WTC11 (cell line): ENCODE results near the gene CYP2F1. TPM values are rescaled to one million over a fixed set of nuclear protein-coding genes. Genes with fewer than 3 reads are reported as not detected.

Experiments
- ATF1 ChIP-seq: sonication (generic); formaldehyde crosslinking; IDR thresholded peaks from 2 replicates; pipeline ENCODE4 v1.8.1; 2023; ENCODE audit warnings: mild to moderate bottlenecking, moderate library complexity, missing genetic modification reagents
- ATF3 ChIP-seq: sonication (generic); formaldehyde crosslinking; conservative IDR thresholded peaks from 2 replicates; pipeline ENCODE4 v1.8.1; 2022; ENCODE audit warnings: mild to moderate bottlenecking, missing genetic modification reagents
- CBFB ChIP-seq: sonication (generic); formaldehyde crosslinking; IDR thresholded peaks from 2 replicates; pipeline ENCODE4 v1.8.1; 2022; ENCODE audit warnings: mild to moderate bottlenecking, low read depth, missing genetic modification reagents
- CREB1 ChIP-seq: sonication (generic); formaldehyde crosslinking; IDR thresholded peaks from 2 replicates; pipeline ENCODE4 v1.8.0; 2023; ENCODE audit warnings: mild to moderate bottlenecking, missing genetic modification reagents
- CTCF ChIP-seq: fragments of 200-600 bp; IDR thresholded peaks from 2 replicates; pipeline ENCODE4 v1.8.0; 2022; ENCODE audit warnings: antibody characterized with exemption
- E2F5 ChIP-seq: sonication (generic); formaldehyde crosslinking; IDR thresholded peaks from 2 replicates; pipeline ENCODE4 v1.8.1; 2022; ENCODE audit warnings: mild to moderate bottlenecking, moderate library complexity, missing genetic modification reagents
- EMX1 ChIP-seq: fragments of 250-450 bp; sonication (Bioruptor Pico); IDR thresholded peaks from 2 replicates; pipeline ENCODE4 v1.8.0; 2021; ENCODE audit warnings: mild to moderate bottlenecking
- ESRRA ChIP-seq: sonication (generic); formaldehyde crosslinking; IDR thresholded peaks from 2 replicates; pipeline ENCODE4 v1.8.1; 2022; ENCODE audit warnings: mild to moderate bottlenecking, missing genetic modification reagents, borderline replicate concordance
- FOXP1 ChIP-seq: sonication (generic); formaldehyde crosslinking; IDR thresholded peaks from 2 replicates; pipeline ENCODE4 v1.8.0; 2022; ENCODE audit warnings: missing genetic modification reagents, mild to moderate bottlenecking, moderate library complexity, borderline replicate concordance
- KAT7 ChIP-seq: sonication (generic); formaldehyde crosslinking; IDR thresholded peaks from 2 replicates; pipeline ENCODE4 v1.8.1; 2023; ENCODE audit warnings: missing genetic modification reagents, mild to moderate bottlenecking, borderline replicate concordance
- NFE2L1 ChIP-seq: sonication (generic); formaldehyde crosslinking; IDR thresholded peaks from 2 replicates; pipeline ENCODE4 v1.8.1; 2023; ENCODE audit warnings: missing genetic modification reagents
- OVOL2 ChIP-seq: fragments of 250-450 bp; sonication (Bioruptor Pico); IDR thresholded peaks from 2 replicates; pipeline ENCODE4 v1.9.0; 2021; ENCODE audit warnings: mild to moderate bottlenecking, borderline replicate concordance
- RELA ChIP-seq: sonication (generic); formaldehyde crosslinking; IDR thresholded peaks from 2 replicates; pipeline ENCODE4 v1.8.1; 2022; ENCODE audit warnings: missing genetic modification reagents, mild to moderate bottlenecking, borderline replicate concordance
- TCF7 ChIP-seq: sonication (generic); formaldehyde crosslinking; IDR thresholded peaks from 2 replicates; pipeline ENCODE4 v1.8.0; 2022; ENCODE audit warnings: mild to moderate bottlenecking, low read depth, missing genetic modification reagents, moderate library complexity
- ZBTB43 ChIP-seq: sonication (generic); formaldehyde crosslinking; IDR thresholded peaks from 2 replicates; pipeline ENCODE4 v1.8.1; 2023; ENCODE audit warnings: mild to moderate bottlenecking, missing genetic modification reagents
- ZNF232 ChIP-seq: sonication (generic); formaldehyde crosslinking; IDR thresholded peaks from 2 replicates; pipeline ENCODE4 v1.8.0; 2022; ENCODE audit warnings: mild to moderate bottlenecking, missing genetic modification reagents
- ZNF416 ChIP-seq: fragments of 250-450 bp; sonication (Bioruptor Pico); IDR thresholded peaks from 2 replicates; pipeline ENCODE4 v1.9.0; 2021; ENCODE audit warnings: mild to moderate bottlenecking, inconsistent platforms
- ZNF425 ChIP-seq: fragments of 250-450 bp; sonication (Bioruptor Pico); conservative IDR thresholded peaks from 2 replicates; pipeline ENCODE4 v1.9.0; 2021; ENCODE audit warnings: mild to moderate bottlenecking
- ZNF512 ChIP-seq: sonication (generic); formaldehyde crosslinking; IDR thresholded peaks from 2 replicates; pipeline ENCODE4 v1.8.1; 2022; ENCODE audit warnings: missing genetic modification reagents, borderline replicate concordance
- total RNA-seq: library from RNA; stranded (reverse); gene quantifications from 3 replicates; pipeline ENCODE4 v1.2.3, GENCODE V29; 2021
- TF ChIP-seq, protein P1 (sequence below): fragments of 250-450 bp; sonication (Bioruptor Pico); IDR thresholded peaks from 2 replicates; pipeline ENCODE4 v2.1.2; 2022; ENCODE audit warnings: mild to moderate bottlenecking, moderate library complexity
- TF ChIP-seq, protein P2 (sequence below): sonication (generic); formaldehyde crosslinking; IDR thresholded peaks from 2 replicates; pipeline ENCODE4 v1.8.0; 2022; ENCODE audit warnings: mild to moderate bottlenecking, missing genetic modification reagents
- TF ChIP-seq, protein P3 (sequence below): sonication (generic); formaldehyde crosslinking; IDR thresholded peaks from 2 replicates; pipeline ENCODE4 v1.8.1; 2023; ENCODE audit warnings: mild to moderate bottlenecking, moderate library complexity, missing genetic modification reagents
- TF ChIP-seq, protein P4 (sequence below): sonication (generic); formaldehyde crosslinking; IDR thresholded peaks from 2 replicates; pipeline ENCODE4 v1.8.1; 2022; ENCODE audit warnings: low read depth, mild to moderate bottlenecking, moderate library complexity, missing genetic modification reagents, borderline replicate concordance
- TF ChIP-seq, protein P5 (sequence below): sonication (generic); formaldehyde crosslinking; IDR thresholded peaks from 2 replicates; pipeline ENCODE4 v1.8.0; 2022; ENCODE audit warnings: mild to moderate bottlenecking, missing genetic modification reagents

Gene CYP2F1
- total RNA-seq, 1 experiment from 2014 or later, result 0.24 TPM

DNA sequence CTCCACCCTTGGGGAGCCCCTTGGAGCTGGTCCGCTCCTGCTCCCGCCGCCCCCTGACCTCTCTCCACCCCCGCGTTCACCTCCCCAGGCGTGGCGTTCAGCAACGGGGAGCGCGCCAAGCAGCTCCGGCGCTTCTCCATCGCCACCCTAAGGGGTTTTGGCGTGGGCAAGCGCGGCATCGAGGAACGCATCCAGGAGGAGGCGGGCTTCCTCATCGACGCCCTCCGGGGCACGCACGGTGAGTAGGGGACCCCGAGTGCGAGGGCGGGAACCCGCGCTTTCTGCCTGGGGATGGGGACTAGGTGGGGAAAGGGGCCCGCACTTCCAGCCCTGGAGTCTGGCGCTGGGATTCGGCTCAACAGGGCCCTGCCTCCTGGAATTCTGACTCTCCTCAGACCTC is 24.3 kb upstream of the CYP2F1 start (continued):
- TF ChIP-seq, protein P1, sequence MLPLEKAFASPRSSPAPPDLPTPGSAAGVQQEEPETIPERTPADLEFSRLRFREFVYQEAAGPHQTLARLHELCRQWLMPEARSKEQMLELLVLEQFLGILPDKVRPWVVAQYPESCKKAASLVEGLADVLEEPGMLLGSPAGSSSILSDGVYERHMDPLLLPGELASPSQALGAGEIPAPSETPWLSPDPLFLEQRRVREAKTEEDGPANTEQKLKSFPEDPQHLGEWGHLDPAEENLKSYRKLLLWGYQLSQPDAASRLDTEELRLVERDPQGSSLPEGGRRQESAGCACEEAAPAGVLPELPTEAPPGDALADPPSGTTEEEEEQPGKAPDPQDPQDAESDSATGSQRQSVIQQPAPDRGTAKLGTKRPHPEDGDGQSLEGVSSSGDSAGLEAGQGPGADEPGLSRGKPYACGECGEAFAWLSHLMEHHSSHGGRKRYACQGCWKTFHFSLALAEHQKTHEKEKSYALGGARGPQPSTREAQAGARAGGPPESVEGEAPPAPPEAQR (CRISPR knock-in tag), result no peak
- TF ChIP-seq ATF1 (CRISPR knock-in tag), result no peak
- 0 out of 2 replicates have a peak, but pooled peaks have one; percentile 47 for TF ChIP-seq ZBTB43 (CRISPR knock-in tag)
- TF ChIP-seq, protein P2, sequence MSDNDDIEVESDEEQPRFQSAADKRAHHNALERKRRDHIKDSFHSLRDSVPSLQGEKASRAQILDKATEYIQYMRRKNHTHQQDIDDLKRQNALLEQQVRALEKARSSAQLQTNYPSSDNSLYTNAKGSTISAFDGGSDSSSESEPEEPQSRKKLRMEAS (CRISPR knock-in tag), result peak; percentile 85
- no peak for TF ChIP-seq CREB1 (CRISPR knock-in tag)
- TF ChIP-seq OVOL2 (CRISPR knock-in tag), result no peak
- 0 out of 2 replicates have a peak, but pooled peaks have one; percentile 59 for TF ChIP-seq TCF7
- TF ChIP-seq ATF3 (CRISPR knock-in tag), result no peak
- TF ChIP-seq NFE2L1 (CRISPR knock-in tag), result peak; percentile 72; the same call in 1 of the 2 replicates
- no peak for TF ChIP-seq CTCF
- TF ChIP-seq E2F5 (CRISPR knock-in tag), result peak; percentile 85
- no peak for TF ChIP-seq EMX1 (CRISPR knock-in tag)
- TF ChIP-seq, protein P3, sequence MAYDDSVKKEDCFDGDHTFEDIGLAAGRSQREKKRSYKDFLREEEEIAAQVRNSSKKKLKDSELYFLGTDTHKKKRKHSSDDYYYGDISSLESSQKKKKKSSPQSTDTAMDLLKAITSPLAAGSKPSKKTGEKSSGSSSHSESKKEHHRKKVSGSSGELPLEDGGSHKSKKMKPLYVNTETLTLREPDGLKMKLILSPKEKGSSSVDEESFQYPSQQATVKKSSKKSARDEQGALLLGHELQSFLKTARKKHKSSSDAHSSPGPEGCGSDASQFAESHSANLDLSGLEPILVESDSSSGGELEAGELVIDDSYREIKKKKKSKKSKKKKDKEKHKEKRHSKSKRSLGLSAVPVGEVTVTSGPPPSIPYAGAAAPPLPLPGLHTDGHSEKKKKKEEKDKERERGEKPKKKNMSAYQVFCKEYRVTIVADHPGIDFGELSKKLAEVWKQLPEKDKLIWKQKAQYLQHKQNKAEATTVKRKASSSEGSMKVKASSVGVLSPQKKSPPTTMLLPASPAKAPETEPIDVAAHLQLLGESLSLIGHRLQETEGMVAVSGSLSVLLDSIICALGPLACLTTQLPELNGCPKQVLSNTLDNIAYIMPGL, result peak; percentile 79
- no peak for TF ChIP-seq RELA (CRISPR knock-in tag)
- TF ChIP-seq, protein P4, sequence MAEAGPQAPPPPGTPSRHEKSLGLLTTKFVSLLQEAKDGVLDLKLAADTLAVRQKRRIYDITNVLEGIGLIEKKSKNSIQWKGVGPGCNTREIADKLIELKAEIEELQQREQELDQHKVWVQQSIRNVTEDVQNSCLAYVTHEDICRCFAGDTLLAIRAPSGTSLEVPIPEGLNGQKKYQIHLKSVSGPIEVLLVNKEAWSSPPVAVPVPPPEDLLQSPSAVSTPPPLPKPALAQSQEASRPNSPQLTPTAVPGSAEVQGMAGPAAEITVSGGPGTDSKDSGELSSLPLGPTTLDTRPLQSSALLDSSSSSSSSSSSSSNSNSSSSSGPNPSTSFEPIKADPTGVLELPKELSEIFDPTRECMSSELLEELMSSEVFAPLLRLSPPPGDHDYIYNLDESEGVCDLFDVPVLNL (CRISPR knock-in tag), result peak; percentile 77; the same call in 1 of the 2 replicates
- TF ChIP-seq ZNF512 (CRISPR knock-in tag), result no peak
- peak; percentile 94 for TF ChIP-seq FOXP1
- TF ChIP-seq ZNF425 (CRISPR knock-in tag), result no peak
- TF ChIP-seq, protein P5, sequence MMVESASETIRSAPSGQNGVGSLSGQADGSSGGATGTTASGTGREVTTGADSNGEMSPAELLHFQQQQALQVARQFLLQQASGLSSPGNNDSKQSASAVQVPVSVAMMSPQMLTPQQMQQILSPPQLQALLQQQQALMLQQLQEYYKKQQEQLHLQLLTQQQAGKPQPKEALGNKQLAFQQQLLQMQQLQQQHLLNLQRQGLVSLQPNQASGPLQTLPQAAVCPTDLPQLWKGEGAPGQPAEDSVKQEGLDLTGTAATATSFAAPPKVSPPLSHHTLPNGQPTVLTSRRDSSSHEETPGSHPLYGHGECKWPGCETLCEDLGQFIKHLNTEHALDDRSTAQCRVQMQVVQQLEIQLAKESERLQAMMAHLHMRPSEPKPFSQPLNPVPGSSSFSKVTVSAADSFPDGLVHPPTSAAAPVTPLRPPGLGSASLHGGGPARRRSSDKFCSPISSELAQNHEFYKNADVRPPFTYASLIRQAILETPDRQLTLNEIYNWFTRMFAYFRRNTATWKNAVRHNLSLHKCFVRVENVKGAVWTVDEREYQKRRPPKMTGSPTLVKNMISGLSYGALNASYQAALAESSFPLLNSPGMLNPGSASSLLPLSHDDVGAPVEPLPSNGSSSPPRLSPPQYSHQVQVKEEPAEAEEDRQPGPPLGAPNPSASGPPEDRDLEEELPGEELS (CRISPR knock-in tag), result peak; percentile 64; the same call in 1 of the 2 replicates
- no peak for TF ChIP-seq KAT7 (CRISPR knock-in tag)
- no peak for TF ChIP-seq ZNF232
- 0 out of 2 replicates have a peak, but pooled peaks have one; percentile 55 for TF ChIP-seq CBFB (CRISPR knock-in tag)
- TF ChIP-seq ESRRA (CRISPR knock-in tag), result no peak
- TF ChIP-seq ZNF416 (CRISPR knock-in tag), result no peak
